Stimulated activated naive CD4-positive, alpha-beta T cell treated with Interleukin-2 at 50 U/mL for 16 hours (primary cell): Measurements from ENCODE around the gene SCRN2.

Source experiments
- DNase-seq: peaks from one replicate; lab custom pipeline; 2025; lab: John Stamatoyannopoulos, UW

The SCRN2 gene

GRCh38 chr17:47872019-47872650 is 31.1 kb upstream of the SCRN2 start:
- no peak for DNase-seq

GRCh38 chr17:47871048-47871447 is 30.0 kb upstream of the SCRN2 start:
- DNase-seq: no peak

GRCh38 chr17:47870056-47870455 is 29.0 kb upstream of the SCRN2 start:
- DNase-seq: no peak

GRCh38 chr17:47869114-47869513 is 28.0 kb upstream of the SCRN2 start:
- no peak for DNase-seq

GRCh38 chr17:47867813-47868533 is 26.9 kb upstream of the SCRN2 start:
- no peak for DNase-seq

GRCh38 chr17:47866941-47867340 is 25.9 kb upstream of the SCRN2 start:
- DNase-seq: no peak

GRCh38 chr17:47864791-47865216 is 23.7 kb upstream of the SCRN2 start:
- no peak for DNase-seq

- DNase-seq: no peak
Measured at GRCh38 chr17:47862621-47863440, 21.8 kb upstream of the SCRN2 start.

GRCh38 chr17:47860386-47860785 is 19.3 kb upstream of the SCRN2 start:
- DNase-seq: no peak

- no peak for DNase-seq
Measured at GRCh38 chr17:47857551-47858455, 16.7 kb upstream of the SCRN2 start.

- no peak for DNase-seq
Measured at GRCh38 chr17:47856830-47857229, 15.8 kb upstream of the SCRN2 start.

- no peak for DNase-seq
Measured at GRCh38 chr17:47855737-47856136, 14.7 kb upstream of the SCRN2 start.

- DNase-seq: no peak
Measured at GRCh38 chr17:47853616-47854015, 12.5 kb upstream of the SCRN2 start.

- no peak for DNase-seq
Measured at GRCh38 chr17:47852113-47852949, 11.3 kb upstream of the SCRN2 start.

- no peak for DNase-seq
Measured at GRCh38 chr17:47851764-47852112, 10.7 kb upstream of the SCRN2 start.

GRCh38 chr17:47850692-47851573 is 9.9 kb upstream of the SCRN2 start, which contains the start of gene SP6:
Gene SP6 (minus strand): TSS chr17:47851163. CDS start chr17:47848429, 2,734 bp downstream.
- peak; percentile 67 for DNase-seq

- no peak for DNase-seq
Measured at GRCh38 chr17:47850373-47850691, 9.3 kb upstream of the SCRN2 start.

GRCh38 chr17:47848198-47848513 is 7.1 kb upstream of the SCRN2 start:
- no peak for DNase-seq

- DNase-seq: peak; percentile 8
Measured at GRCh38 chr17:47847341-47848197, 6.5 kb upstream of the SCRN2 start.
